Peyer's patch (tissue), 4 donors: ENCODE measurements around the gene RAB17. TPM values are rescaled to one million over a fixed set of nuclear protein-coding genes. Genes with fewer than 3 reads are reported as not detected.

Source experiments
- DNase-seq, 3 donors: peaks; one replicate each; pipeline ENCODE4 v3.0.0-alpha.2; 2017 to 2019
- H3K27ac ChIP-seq, 4 donors: fragments of 200-600 bp; sonication (generic); one replicate each; pipeline ENCODE4 v1.5.1; 2016 to 2019
- H3K27me3 ChIP-seq, 2 donors: fragments of 200-600 bp; sonication (generic); one replicate each; pipeline ENCODE4 v1.5.1; 2019
- H3K36me3 ChIP-seq, 3 donors: fragments of 200-600 bp; sonication (generic); one replicate each; pipeline ENCODE4 v1.5.1; 2016 to 2019
- H3K4me1 ChIP-seq, 4 donors: fragments of 200-600 bp; sonication (generic); one replicate each; pipeline ENCODE4 v1.5.1; 2016 to 2019
- H3K4me3 ChIP-seq, 4 donors: fragments of 200-600 bp; sonication (generic); 1 replicate in 3 of 4; 2 replicates in 1 of 4; pipeline ENCODE4 v1.5.1; 2016 to 2019; ENCODE audit warnings: mild to moderate bottlenecking in 1 of 4
- H3K9me3 ChIP-seq, 4 donors: fragments of 200-600 bp; sonication (generic); one replicate each; pipeline ENCODE4 v1.5.1; 2016 to 2019; ENCODE audit warnings: mild to moderate bottlenecking in 1 of 4
- CTCF ChIP-seq, 6 experiments: fragments of 450-650 bp in 4 of 6; fragments of 200-600 bp in 2 of 6; sonication (generic) in 1 of 6; IDR thresholded peaks; one replicate each; pipeline ENCODE4 v1.5.1; 2017 to 2019; ENCODE audit warnings: antibody characterized with exemption in 6 of 6, mild to moderate bottlenecking in 3 of 6, moderate library complexity in 1 of 6
- POLR2A ChIP-seq, 2 donors: fragments of 450-650 bp; IDR thresholded peaks; one replicate each; pipeline ENCODE4 v1.5.1; 2017; ENCODE audit warnings: antibody characterized with exemption in 2 of 2, mild to moderate bottlenecking in 2 of 2, moderate library complexity in 2 of 2
- total RNA-seq, 4 donors: library from RNA; depleted of rRNA; stranded (reverse); fragments of >200 nt; gene quantifications; one replicate each; pipeline ENCODE4 v1.1.0, GENCODE V29; 2016

RAB17 gene
- total RNA-seq, 4 donors from 2014 or later: 66.0 to 244 (median 219) TPM

- DNase-seq: no peak
- H3K4me1 ChIP-seq: peaks cover 0 to 14% (median 4%) of the 10 kb centered on the region in 4 donors
- no peaks in the 10 kb centered on the region for H3K27me3 ChIP-seq
- H3K4me3 ChIP-seq: peak overlapping the region; percentile 40 to 72 (median 60)
- H3K27ac ChIP-seq: peak overlapping the region in 3 of 4 donors; percentile 58 to 66 (median 59)
- H3K36me3 ChIP-seq: no peaks in the 10 kb centered on the region
- no peaks in the 10 kb centered on the region for H3K9me3 ChIP-seq
- TF ChIP-seq POLR2A (IDR thresholded peaks at IDR 0.05): no peak
- TF ChIP-seq CTCF (IDR thresholded peaks at IDR 0.05): no peak
These were observed 36.4 kb upstream of the RAB17 start for GRCh38 chr2:237626813-237627440.

- H3K4me3 ChIP-seq: no peak overlapping the region
- no peak for TF ChIP-seq CTCF (IDR thresholded peaks at IDR 0.05)
- no peak for TF ChIP-seq POLR2A (IDR thresholded peaks at IDR 0.05)
- DNase-seq: no peak
- H3K9me3 ChIP-seq: no peaks in the 10 kb centered on the region
- no peaks in the 10 kb centered on the region for H3K27me3 ChIP-seq
- no peaks in the 10 kb centered on the region for H3K36me3 ChIP-seq
- peak overlapping the region in 1 of 4 donors; percentile 22 for H3K27ac ChIP-seq
- peaks cover 0 to 14% (median 4%) of the 10 kb centered on the region in 4 donors for H3K4me1 ChIP-seq
These were observed 35.2 kb upstream of the RAB17 start for GRCh38 chr2:237625777-237626176.

DNA sequence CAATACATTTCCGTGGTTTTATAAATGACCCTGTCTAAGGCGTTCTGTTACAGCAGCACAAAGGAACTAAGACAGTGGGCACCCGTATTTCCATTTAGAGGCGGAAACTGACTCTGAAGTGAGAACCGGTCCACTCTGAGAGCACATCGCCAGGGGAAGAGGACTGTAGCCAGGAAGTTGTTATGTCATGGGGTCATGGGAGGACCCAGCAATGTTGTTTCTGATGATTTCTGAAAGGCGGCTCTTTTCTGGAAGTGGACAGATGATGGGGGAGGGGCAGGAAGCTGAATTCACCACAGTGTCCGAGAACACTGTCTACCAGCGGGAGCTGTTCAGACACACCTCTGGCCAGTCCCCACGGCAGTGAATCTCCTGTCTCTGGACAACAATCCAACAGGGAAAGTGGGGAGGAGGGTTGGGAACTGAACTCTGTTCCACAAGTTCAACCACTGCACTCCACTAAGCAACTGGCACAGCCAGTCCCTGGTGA is 34.7 kb upstream of the RAB17 start:
- peak overlapping the region in 2 of 4 donors; percentile 22 to 35 for H3K27ac ChIP-seq
- no peaks in the 10 kb centered on the region for H3K36me3 ChIP-seq
- H3K9me3 ChIP-seq: no peaks in the 10 kb centered on the region
- no peak overlapping the region for H3K4me3 ChIP-seq
- no peaks in the 10 kb centered on the region for H3K27me3 ChIP-seq
- peaks cover 0 to 14% (median 4%) of the 10 kb centered on the region in 4 donors for H3K4me1 ChIP-seq
- TF ChIP-seq CTCF (IDR thresholded peaks at IDR 0.05): no peak
- no peak for DNase-seq

- no peaks in the 10 kb centered on the region for H3K27me3 ChIP-seq
- no peak overlapping the region for H3K4me3 ChIP-seq
- H3K4me1 ChIP-seq: peaks cover 0 to 14% (median 4%) of the 10 kb centered on the region in 4 donors
- no peaks in the 10 kb centered on the region for H3K9me3 ChIP-seq
- no peak overlapping the region for H3K27ac ChIP-seq
- DNase-seq: no peak
- TF ChIP-seq POLR2A (IDR thresholded peaks at IDR 0.05): no peak
- no peak for TF ChIP-seq CTCF (IDR thresholded peaks at IDR 0.05)
- no peaks in the 10 kb centered on the region for H3K36me3 ChIP-seq
These were observed 34.0 kb upstream of the RAB17 start for GRCh38 chr2:237624565-237624964.

DNA sequence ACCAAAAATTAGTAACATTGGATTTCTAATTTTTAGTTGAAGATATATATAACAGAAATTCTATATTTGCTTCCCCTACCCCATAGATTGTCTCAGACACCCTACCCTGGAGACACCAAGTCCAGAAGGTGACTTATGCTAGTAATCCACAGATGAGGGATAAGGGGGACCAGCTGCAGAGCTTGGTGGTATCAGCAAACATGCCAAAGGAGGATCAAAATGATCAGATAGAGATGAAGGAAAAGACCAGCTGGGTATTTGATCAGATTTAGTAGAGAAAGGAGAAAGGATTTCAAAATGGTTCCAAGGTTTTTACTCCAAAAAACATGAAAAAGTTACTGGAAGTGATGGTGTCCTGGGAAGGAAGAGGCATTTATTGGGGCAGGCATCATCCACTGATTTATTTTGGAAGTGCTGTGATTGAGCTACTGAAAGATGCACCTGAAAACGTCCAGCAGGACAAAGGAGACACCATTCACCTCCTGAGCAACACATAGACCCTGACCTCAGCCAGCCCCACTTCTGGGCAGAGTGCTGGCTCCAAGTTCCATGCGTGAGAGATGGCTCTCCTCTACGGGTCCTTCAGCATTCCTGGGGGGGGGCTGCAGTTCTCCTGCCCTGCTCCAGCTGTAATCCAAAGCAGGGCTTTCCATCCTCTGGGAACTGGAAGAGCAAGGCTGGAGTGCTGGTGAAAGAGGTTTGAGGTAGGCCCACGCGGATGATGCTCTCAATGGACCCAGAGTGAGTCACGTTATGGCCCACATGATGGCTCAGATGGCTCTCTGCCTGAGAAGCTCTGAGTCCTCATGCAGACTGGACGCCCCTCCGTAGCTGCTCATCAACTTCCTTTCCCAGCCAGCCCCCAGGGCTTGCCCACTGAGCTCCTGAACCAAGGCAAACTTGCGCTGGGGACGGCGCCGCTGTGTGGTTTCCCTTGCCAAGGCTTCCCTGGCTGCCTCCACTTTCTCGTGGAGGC is 33.2 kb upstream of the RAB17 start:
- no peaks in the 10 kb centered on the region for H3K36me3 ChIP-seq
- H3K4me3 ChIP-seq: no peak overlapping the region
- no peak for TF ChIP-seq CTCF (IDR thresholded peaks at IDR 0.05)
- peaks cover 0 to 8% (median 4%) of the 10 kb centered on the region in 4 donors for H3K4me1 ChIP-seq
- H3K27ac ChIP-seq: no peak overlapping the region
- DNase-seq: no peak
- no peaks in the 10 kb centered on the region for H3K27me3 ChIP-seq
- no peaks in the 10 kb centered on the region for H3K9me3 ChIP-seq
